HG03095 (cell line): ENCODE data around the gene SERPINE2.

Experiments used
- ATAC-seq: cut with Tn5 transposase; IDR thresholded peaks from one replicate; pipeline ENCODE4 v1.9.1; 2021; ENCODE audit warnings: moderate library complexity; ENCODE audit not compliant: unreplicated experiment

SERPINE2 gene

GRCh38 chr2:223944703-223945531 lies 94.2 kb downstream of the SERPINE2 start, which contains the start of gene WDFY1:
Gene WDFY1 (minus strand): TSS chr2:223945335. CDS start chr2:223945284, 51 bp downstream.
- ATAC-seq = peak; percentile 78

DNA sequence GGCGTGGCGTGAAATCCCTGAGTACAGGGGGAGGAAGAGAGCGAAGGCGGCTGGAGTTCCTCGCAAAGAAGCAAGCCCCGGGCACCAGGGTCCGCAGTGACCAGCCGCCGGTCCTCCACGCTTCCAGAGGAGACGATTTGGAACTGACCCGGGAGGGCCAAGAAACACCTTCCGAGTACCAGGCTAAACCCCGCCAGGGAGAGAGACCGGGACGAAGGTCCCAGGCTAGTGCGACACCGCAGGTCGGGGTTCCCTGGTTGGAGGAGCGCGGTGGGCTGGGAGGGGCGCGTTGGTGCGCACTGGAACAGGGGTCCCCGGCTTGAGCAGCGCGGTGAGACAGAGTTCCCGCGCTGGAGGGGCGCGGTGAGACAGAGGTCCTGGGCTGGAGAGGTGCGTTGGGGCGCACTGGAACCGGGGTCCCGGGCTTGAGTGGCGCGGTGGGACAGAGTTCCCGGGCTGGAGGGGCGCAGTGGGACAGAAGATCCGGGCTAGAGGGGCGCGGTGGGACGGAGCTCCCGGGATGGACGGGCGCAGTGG lies 94.9 kb downstream of the SERPINE2 start:
- no peak for ATAC-seq

GRCh38 chr2:223943561-223944008 lies 95.5 kb downstream of the SERPINE2 start:
- ATAC-seq = no peak

GRCh38 chr2:223943135-223943534 lies 96.0 kb downstream of the SERPINE2 start:
- ATAC-seq = no peak

- peak; percentile 45 for ATAC-seq
Observed at GRCh38 chr2:223941579-223942277, 97.4 kb downstream of the SERPINE2 start.

DNA sequence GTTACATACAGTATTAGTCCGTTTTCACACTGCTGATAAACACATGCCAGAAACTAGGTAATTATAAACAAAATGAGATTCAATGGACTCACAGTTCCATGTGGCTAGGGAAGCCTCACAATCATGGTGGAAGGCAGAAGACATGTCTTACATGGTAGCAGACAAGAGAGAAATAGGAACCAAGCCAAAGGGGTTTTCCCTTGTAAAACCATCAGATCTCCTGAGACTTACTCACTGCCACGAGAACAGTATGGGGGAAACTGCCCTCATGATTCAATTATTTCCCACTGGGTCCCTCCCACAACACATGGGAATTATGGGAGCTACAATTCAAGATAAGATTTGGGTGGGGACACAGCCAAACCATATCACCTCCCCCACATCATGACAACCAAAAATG lies 99.6 kb downstream of the SERPINE2 start:
- peak; percentile 39 for ATAC-seq

DNA sequence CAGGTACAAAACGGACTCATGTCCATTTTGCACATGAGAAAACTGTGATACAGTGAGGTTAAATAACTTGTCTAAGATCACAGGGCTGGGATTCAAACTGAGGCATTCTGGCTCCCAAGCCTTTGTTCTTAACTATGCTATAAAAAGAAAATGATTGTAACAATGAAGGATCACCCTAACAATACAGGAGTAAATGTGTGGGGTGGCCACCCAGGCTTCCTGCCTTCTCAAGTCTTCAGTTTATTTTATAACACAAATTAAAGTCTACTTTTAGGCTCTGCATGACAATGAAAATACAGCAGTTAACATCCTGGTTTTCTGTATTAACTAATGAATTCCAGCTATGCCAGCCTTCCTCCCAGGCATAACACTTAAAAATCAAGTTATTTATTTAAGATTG lies 101.6 kb downstream of the SERPINE2 start:
- no peak for ATAC-seq

- ATAC-seq = no peak
Observed at GRCh38 chr2:223936862-223937326, 102.2 kb downstream of the SERPINE2 start.

DNA sequence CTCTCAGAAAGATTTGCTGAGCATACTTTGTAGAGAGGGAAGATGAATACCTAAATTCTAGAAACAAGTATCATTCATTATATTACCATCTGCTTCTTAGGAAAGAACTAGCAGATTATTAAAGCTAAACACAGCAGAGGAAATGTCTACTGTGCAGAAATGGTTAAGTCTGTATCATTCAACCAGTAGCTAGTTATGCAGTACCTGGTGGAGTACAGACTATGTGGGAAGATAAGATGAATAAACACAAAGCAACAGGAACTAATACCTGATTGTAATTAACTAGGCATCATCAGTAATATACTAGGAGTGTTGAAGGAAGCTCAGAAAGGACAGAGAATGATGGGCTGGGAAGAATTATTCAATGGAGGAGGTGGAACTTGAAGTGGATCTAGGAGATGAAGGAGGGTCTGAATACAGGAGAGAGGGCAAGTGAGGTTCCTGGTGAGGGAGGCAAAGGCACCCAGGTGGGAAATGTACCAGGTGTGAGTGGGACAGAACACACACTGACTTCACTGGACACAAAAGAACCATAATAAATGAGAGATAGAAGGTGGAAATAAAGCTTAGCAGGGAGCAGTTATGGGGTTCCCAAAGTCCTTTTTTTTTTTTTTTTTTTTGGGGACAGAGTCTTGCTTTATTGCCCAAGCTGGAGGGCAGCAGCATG lies 103.5 kb downstream of the SERPINE2 start:
- no peak for ATAC-seq

DNA sequence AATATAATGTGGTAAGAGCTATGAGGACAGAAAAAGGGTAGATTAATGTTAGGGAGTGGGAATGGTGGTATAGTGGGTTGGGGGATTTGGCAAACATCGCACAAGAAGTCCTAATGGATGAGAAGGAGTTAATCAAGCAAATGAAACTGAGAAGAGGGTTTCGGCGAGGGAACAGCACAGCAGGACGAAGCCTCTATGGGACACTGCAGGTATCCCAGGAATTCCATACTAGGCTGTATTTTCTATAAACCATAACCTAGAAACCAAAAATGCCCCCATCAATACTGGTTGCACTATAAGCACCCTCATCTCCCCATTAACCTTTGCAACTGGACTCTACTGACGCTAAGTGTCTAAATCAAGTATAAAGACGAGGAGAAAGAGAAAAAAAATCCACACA lies 104.2 kb downstream of the SERPINE2 start:
- ATAC-seq = no peak

DNA sequence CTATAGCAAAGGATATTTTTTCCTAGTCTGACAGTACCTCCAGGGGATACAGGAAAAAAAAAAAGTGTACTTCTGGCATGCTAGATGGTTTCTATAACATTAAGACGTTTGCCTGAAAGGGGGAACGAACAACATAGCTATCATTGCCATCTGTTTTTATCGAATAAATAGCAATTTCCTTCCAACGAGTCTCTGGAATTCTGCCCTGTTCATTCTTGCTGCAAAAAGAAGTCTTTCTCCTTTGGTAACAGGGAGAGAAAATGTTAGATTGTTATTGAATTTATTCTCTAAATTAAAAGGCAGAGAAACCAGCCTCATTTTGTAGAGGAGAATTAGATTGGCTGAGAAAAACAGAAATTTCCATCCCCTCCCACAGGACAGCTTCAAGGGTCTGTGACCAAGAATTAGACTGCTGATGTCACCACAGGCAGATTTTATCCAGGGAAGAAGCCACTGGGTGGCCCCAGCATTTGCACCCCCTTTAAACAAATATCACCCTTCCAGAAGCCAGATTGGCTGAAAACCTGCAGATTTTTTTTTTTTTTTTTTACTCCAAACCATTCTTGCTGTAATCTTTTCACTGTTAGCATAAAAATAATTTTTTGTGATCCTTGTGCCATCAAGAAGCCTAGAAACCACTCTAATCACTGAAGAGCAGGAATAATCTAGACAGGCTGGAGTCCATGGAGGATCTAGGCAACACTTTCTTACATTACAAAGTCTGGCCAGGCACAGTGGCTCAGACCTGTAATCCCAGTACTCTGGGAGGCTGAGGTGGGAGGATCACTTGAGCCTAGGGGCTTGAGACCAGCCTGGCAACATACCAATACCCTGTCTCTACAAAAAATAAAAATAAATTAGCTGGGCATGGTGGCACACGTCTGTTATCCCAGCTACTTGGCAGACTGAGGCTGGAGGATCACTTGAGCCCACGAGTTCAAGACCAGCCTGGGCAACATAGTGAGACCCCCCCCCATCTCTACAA lies 106.0 kb downstream of the SERPINE2 start:
- ATAC-seq = no peak

- ATAC-seq = no peak
Observed at GRCh38 chr2:223930103-223930976, 108.7 kb downstream of the SERPINE2 start.

DNA sequence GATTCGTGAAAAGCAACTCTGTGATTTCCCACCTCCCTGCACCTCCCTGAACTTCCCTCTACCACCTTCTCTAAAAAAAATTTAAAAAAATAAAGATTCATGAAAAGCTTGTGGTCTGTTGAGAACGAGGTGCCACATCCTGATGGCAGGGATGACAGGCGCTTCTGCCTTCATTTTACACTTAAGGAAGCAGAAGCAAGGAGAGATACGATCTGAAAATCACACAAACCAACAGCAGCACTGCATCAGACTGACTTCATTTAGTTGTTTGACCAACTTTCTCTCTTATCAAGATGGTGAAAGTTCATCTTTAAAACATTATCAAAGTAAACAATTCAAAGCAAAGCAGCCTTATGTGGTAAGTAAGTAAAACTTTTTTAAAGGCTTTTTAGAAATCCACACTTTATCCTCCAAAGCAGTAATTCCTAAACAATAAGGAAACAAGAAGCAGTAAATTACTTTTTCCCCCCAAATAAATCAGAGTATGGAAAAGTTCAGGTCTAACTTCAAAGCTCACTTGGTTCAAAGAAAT lies 109.4 kb downstream of the SERPINE2 start:
- ATAC-seq = no peak

DNA sequence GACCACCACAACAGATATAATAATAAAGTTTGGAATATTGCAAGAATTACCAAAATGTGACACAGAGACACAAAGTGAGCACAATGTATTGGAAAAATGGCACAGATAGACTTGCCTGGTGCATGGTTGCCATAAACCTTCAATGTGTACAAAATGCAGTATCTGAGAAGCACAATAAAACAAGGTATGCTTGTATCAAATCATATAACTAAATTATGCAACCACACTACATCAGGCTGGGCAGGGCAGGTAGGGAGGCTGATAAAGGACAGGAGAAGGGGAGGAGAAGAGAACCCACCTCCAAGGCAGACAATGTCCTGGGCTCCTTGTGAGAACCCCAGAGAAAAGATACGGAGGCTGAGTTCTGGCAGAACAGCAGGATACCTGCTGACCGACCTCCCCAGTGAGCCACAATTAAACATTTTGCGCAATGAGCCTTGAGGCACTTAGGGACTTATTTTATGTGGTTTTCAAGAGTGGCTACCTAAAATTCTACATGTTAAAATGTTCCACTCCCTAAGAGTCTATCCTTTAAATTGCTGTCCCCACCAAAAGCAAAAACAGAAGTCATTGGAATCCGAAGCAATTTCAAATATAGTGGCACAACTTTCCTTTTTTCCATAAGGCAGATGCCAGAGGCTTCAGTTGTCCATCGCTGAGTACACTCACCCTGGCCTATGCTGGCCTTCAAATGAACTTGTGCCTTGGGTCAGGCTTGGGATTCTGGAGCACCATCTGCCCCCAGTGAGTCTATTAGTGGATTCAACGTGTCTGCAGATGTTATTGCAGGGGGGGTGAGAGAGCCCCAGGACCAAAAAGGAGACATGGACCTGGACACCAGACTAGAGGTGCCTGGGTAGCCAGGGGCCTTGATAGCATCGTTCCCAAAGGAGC lies 110.7 kb downstream of the SERPINE2 start:
- no peak for ATAC-seq

DNA sequence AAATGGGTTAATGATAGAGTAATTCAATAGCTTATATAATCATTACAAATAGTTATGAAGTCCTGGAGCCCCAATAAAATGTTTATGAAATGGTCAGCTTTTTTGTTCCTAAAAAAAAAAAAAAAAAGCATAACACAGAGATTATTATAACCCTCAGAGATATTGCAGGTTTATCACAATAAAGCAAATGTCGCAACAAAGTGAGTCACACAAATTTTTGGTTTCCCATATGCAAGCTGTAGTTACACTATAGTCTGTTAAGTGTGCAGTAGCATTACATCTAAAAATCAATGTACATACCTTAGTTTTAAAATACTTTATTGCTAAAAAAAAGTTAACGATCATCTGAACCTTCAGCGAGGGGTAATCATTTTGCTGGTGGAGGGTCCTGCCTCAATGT lies 114.0 kb downstream of the SERPINE2 start:
- no peak for ATAC-seq
